Jurkat, Clone E6-1 (cell line): ENCODE results near the gene SLC27A3.
"Not testable (repeated sequence)": the region's sequence is repeated elsewhere in the genome, so short reads cannot be mapped to it uniquely, and the experiment has no call there.

Experiments
- DNase-seq: peaks from one replicate; pipeline ENCODE4 v3.0.0-alpha.2; 2011; ENCODE audit warnings: low read depth, low spot score
- H3K4me3 ChIP-seq: 2 replicates; pipeline ENCODE4 v1.5.1; 2011; ENCODE audit warnings: mild to moderate bottlenecking, low read length, control low read depth, moderate library complexity

Gene SLC27A3

GRCh38 chr1:153754266-153754665 is 20.9 kb upstream of the SLC27A3 start:
- H3K4me3 ChIP-seq, result no peak overlapping the region
- no peak for DNase-seq

DNA sequence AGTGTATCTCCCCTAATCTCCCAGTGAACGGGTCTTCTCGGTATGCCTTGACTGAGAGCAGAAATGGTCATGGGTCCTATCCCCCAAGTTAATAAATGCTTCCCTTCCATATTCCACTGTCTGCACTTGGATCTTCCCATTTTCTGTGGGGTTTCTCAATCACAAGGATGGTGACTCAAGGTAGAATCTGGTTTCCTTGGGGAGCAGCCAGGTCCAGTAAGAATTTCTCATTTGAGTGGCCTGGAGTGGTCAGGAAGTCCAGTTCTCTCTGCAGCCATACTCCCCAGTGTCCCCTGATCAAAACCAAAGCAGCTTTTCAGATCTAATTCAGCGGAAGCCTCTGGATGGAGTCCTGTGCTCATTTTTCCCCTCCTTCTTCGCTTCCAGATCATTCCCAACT is 14.8 kb upstream of the SLC27A3 start:
- no peak overlapping the region for H3K4me3 ChIP-seq
- DNase-seq, result no peak

DNA sequence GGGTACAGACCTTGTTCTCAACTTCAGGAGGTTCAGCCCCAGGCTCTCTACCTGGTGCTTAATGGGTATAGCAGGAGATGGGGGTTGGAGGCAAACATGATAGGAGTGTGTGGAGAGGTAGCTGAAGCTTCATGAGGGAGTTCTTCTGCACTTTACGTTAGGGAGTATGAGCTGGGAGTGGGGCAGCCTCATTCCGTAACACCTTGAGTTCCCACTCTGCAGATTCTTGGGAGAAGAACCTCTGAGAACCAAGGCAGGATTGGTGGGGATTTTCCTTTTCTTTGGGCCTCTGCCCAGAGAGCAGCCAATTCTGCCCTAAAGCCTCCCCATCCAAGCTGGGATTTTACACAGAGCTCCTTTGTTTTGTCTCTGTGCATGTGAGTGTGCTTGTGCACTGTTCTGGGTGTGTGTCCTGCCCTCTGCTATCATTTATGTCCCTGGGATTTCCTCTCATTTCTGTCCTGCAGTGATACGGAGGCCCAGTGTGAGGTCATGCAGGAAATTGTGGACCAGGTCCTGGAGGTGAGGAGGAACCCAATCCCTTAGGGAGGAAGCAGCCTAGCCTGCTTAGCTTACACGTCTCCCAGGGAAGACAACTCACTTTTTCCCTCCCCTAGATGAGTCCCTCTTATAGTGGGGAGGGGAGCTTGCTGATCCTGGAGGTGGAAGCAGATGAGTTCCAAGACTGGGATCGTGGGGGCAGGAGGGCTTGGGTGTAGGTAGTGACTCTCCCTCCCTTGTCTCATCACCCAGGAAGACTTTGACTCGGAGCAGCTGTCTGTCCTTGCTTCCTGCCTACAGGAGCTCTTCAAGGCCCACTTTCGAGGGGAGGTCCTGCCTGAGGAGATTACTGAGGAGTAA is 11.6 kb upstream of the SLC27A3 start:
- no peak for DNase-seq
- no peak overlapping the region for H3K4me3 ChIP-seq

GRCh38 chr1:153764310-153764709 is 10.9 kb upstream of the SLC27A3 start:
- H3K4me3 ChIP-seq, result no peak overlapping the region
- no peak for DNase-seq

- DNase-seq, result not testable (repeated sequence)
Measured at GRCh38 chr1:153766663-153767062, 8.5 kb upstream of the SLC27A3 start.

GRCh38 chr1:153767519-153767918 is 7.7 kb upstream of the SLC27A3 start:
- no peak for DNase-seq
- H3K4me3 ChIP-seq, result no peak overlapping the region

More at GRCh38 chr1:153766663-153767062, 8.5 kb upstream of the SLC27A3 start:
- H3K4me3 ChIP-seq, result not testable (repeated sequence)

DNA sequence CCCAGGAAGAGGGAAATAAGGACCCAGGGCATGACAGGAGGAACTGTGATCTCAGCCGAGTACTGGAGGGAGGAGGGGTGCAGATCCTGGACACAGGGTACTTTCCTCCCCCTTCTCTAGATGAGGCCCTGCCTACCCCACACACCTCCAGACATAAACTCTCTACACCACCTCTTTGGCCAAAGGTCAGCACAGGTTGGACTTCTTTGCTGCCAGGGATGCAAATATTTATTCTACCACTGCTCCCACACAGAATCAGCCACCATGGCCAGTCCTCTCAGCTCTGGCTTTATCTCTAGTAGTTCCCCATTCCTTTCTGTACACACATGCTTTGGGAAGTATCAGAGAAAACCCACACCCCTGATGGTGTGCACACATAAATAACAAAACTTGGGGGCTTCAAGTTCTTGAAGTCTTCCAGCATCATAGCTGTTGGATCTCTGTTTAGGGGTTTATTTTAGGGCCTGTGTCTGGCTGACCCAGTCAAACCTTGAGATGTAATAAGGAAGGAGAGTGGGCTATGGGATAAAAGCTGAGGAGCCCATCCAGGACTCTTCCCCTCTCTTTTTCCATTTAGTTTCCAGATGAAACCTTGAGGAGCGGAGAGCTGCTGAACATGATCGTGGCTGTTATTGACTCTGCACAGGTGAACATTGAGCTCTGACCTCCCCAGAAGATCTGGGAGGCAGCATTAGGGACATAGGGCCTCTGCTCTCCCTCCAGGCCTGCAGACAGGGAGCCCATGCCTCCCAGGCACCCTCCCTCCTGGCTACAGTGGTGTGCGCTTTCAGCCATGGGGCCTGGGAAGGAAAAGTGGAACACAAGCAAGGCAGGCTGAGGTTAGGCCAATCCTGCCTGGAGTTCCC is 6.7 kb upstream of the SLC27A3 start:
- no peak for DNase-seq
- H3K4me3 ChIP-seq, result no peak overlapping the region

GRCh38 chr1:153769221-153769620 is 6.0 kb upstream of the SLC27A3 start:
- H3K4me3 ChIP-seq, result no peak overlapping the region

GRCh38 chr1:153770797-153771196 is 4.4 kb upstream of the SLC27A3 start:
- H3K4me3 ChIP-seq, result no peak overlapping the region
- no peak for DNase-seq

More at GRCh38 chr1:153769221-153769620, 6.0 kb upstream of the SLC27A3 start:
- no peak for DNase-seq

GRCh38 chr1:153771261-153771660 is 3.9 kb upstream of the SLC27A3 start:
- DNase-seq, result no peak
- no peak overlapping the region for H3K4me3 ChIP-seq

GRCh38 chr1:153771841-153772593 is 3.2 kb upstream of the SLC27A3 start:
- no peak overlapping the region for H3K4me3 ChIP-seq
- DNase-seq, result no peak

DNA sequence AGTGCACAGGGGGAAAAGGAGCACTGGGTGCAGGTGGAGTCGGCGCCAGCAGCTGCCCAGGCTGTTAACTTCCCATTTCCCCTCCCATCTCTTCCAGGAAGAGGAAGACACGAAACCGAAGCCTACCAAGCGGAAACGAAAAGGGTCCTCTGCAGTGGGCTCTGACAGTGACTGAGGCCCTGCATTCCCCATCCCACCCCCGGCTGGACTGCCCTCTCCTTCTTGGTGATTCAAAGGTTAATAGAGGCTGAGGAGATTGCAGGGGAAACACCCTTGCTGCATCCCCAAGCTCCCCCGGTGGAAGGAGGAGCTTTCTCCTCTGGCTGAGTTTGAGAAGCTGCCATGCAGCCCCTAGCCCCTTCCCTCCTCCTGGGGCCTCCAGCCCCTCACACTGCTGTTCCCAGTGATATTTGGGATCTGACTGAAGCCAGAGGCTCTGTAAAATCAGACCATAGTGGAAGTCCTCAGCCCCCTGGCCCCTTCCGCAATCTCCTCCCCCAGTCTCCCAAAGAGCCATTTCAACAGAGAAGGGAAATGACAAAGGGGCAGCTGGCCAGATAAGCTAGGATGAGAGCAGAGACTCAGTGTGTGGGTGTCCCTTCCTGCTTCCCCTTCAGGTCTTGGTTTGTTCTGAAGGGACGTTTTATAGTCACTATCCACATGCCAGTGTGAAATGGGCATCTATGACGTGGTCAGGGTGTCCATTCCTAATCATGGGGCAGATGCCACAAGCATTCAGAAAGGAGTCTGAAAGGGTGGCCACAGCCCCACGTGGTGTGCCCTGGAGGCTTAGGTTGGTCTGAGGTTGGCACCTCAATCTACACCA is 1.9 kb upstream of the SLC27A3 start:
- DNase-seq, result no peak

GRCh38 chr1:153774026-153774595 is 1.1 kb upstream of the SLC27A3 start:
- no peak for DNase-seq
- no peak overlapping the region for H3K4me3 ChIP-seq

More for the DNA sequence above, 1.9 kb upstream of the SLC27A3 start:
- no peak overlapping the region for H3K4me3 ChIP-seq

- H3K4me3 ChIP-seq, result peak overlapping the region; percentile 52
- DNase-seq, result no peak
Measured at GRCh38 chr1:153775458-153776327, 486 bp downstream of the SLC27A3 start.

- DNase-seq, result no peak
- H3K4me3 ChIP-seq, result peak overlapping the region; percentile 52; the same call in 1 of the 2 replicates
Measured at GRCh38 chr1:153776352-153776751, 1.1 kb downstream of the SLC27A3 start.

DNA sequence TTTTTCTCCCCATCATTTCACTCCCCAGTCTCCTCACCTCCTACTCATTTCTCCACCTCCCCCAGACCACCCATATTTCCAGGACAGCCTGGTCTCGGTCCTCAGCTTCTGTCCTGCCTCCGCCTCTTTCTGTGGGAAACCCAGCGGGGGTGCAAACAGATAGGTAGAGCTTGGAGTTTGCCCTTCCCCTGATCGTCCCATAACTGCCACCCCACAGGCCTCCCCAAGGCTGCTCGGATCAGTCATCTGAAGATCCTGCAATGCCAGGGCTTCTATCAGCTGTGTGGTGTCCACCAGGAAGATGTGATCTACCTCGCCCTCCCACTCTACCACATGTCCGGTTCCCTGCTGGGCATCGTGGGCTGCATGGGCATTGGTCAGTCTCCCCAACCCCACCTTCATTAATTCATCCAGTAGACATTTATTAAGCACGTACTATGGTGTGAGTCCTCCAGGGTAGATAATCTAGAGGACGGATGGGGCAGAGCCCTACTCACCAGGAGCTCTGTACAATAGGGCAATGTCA is 1.7 kb downstream of the SLC27A3 start:
- no peak for DNase-seq
- H3K4me3 ChIP-seq, result no peak overlapping the region

GRCh38 chr1:153777648-153778047 is 2.4 kb downstream of the SLC27A3 start:
- DNase-seq, result no peak
- no peak overlapping the region for H3K4me3 ChIP-seq
